D721Med (cell line): Measurements from ENCODE around the gene CALML5.

Source experiments
- DNase-seq: peaks from one replicate; pipeline ENCODE4 v3.0.0; 2011; ENCODE audit warnings: low spot score; ENCODE audit not compliant: insufficient read length
- FAIRE-seq: peaks from 2 replicates; lab custom pipeline; 2011; peaks lifted over from hg19 to GRCh38; lab: Jason Lieb, UNC
- CTCF ChIP-seq: IDR thresholded peaks from 2 replicates; pipeline ENCODE4 v1.5.1; 2012; ENCODE audit warnings: mild to moderate bottlenecking, control low read depth; ENCODE audit not compliant: insufficient read depth; ENCODE audit errors: missing control alignments

The CALML5 gene

GRCh38 chr10:5470062-5470751 is 29.2 kb downstream of the CALML5 start:
- DNase-seq (no peak), FAIRE-seq (no peak)
- no peak for TF ChIP-seq CTCF

- no peak for FAIRE-seq
- DNase-seq = no peak
- TF ChIP-seq CTCF = no peak
These were observed 29.9 kb downstream of the CALML5 start for GRCh38 chr10:5469353-5470061.

GRCh38 chr10:5468262-5469106 is 30.9 kb downstream of the CALML5 start:
- FAIRE-seq = no peak
- no peak for TF ChIP-seq CTCF
- DNase-seq = no peak

GRCh38 chr10:5467634-5468255 is 31.6 kb downstream of the CALML5 start:
- no peak for FAIRE-seq
- DNase-seq = no peak
- TF ChIP-seq CTCF = no peak

GRCh38 chr10:5467207-5467535 is 32.2 kb downstream of the CALML5 start:
- no peak for DNase-seq
- TF ChIP-seq CTCF = no peak
- no peak for FAIRE-seq

GRCh38 chr10:5466451-5467206 is 32.7 kb downstream of the CALML5 start:
- FAIRE-seq (no peak), DNase-seq (no peak)
- no peak for TF ChIP-seq CTCF
